G401 (cell line): ENCODE data around the gene INSIG2. TPM values are rescaled to one million over a fixed set of nuclear protein-coding genes. Genes with fewer than 3 reads are reported as not detected.

Experiments
- DNase-seq: peaks from one replicate; pipeline ENCODE4 v3.0.0-alpha.2; 2015; ENCODE audit warnings: low spot score
- in situ Hi-C: cut with HindIII; loops from 2 replicates; pipeline ENCODE4 v1.10.0; 2016; ENCODE audit warnings: low sequenced_read_pairs, mixed read lengths
- total RNA-seq: library from RNA; depleted of rRNA; stranded (reverse); fragments of >200 nt; shearing (Covaris generic); gene quantifications from 2 replicates; pipeline ENCODE4 v1.2.3, GENCODE V29; 2014; rRNA removed

Gene INSIG2
- 2.5 and 15.1 TPM in 2 replicates for total RNA-seq

DNA sequence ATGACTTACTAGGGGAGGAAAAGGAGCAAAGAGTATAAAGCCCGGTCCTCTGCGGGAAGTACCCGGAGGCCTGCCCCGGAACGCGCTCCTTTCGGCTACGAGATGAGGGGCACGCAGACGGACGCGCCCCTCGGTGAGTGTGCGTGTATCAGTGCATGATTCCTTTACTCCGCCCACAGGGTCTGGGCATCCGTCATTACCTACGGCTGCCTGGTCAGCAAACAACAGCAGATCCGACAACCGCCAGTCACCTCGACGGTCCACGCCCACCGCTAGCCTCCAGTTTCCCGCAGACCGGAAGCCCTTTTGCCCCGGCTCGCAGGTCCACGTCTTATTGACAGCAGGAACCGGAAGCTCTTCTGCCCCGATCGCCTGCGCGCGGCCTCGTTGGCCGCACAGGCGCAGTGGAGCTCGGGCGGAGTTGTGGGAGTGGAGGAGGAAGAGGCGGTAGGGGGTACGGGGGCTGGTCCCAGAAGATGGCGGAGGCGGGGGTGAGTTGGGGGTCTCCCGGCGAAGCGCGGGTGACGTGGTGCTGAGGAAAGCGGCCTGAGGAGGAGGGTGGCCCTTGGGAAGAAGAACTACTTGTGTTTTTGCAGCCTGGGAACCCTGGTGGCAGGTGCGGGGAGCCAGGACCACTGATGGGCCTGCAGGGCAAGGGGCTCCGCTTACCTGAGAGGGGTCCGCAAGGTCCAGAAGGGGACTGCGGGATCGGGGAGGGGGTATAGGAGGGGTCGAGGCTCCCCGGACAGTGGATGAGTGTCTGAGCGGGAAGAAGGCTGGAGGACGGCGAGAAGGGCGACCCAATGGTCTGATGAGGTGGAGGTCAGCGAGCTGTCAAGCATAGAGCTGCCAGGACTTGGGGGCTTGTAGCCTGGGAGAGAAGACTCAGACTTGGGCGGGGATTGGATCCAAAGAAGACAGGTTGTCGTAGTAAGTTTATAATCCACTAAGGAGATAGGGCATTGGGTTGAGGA is at the start of gene INSIG2:
Gene INSIG2 (plus strand): TSS at position 421 of the 974 bp plus-strand sequence. CDS start 8,086 bp downstream, outside the sequence.
- peak; percentile 98 for DNase-seq
- in situ Hi-C loops = no loop called here

DNA sequence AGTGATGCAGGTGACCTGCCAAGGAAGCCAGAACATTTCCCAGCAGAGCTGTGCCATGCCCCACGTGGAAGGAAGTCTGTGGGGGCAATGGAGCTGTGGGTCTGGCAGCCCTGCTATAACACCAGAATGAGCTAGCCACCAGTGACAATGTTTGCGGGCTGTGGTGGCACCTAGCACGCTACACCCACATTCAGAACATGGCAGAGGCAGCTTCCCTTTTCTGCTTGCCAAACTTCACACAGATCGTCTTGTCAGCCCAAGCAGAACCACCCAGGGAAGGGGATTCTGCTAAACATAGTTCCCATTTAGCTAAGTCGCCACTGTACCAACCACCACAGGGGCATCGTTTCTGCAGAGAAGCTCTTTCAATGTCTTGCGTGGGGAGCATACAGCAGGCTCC is 47.4 kb upstream of the INSIG2 start:
- in situ Hi-C loops = no loop called here

DNA sequence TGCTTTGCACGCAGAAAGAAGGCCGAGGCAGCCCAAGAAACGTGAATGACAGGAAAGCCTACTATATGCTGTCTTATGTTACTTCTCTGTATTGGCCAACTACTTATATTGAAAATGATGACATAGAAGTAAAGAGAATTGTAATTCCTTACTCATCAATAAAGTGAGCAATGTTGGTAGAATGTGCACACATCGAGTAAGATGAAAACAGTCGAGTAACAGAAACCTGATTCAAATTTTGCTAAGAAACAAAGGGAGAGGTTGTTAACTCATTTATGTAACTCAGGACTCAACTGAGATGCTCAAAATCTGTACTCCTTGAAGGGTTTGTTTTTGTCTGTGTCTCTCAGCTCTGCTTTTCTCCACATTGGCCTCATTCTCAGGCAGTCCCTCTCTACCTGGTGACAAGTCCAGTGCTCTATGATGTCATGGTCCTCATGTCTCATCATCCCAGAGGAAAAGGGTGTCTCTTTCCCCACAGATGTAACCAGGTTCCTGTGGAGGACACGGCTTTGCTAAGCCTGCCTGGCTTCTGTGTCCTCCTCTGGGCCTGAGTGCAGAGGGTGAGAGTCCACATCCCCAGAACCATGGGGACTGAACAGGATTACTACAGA is 44.1 kb upstream of the INSIG2 start:
- in situ Hi-C loops = no loop called here

More for the DNA sequence above, 47.4 kb upstream of the INSIG2 start:
- no peak for DNase-seq

DNA sequence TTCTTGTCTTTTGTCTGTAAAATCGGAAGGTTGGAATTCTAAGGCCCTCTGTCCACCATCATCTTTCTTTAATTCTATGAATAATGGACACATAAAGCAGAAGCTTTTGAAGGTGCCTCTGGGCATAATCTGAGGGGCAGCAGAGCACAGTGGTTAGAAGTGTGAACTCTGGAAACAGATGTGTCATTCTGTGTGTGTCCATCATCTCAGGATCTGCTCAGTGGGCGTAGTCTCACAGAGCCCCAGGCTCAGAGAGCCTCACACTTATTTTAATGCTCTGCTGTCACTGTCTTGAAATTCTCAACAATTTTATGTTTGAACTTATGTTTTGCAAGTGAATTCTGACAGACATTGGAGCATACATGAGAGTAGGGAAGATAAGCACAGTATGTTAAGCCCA is 43.4 kb upstream of the INSIG2 start:
- DNase-seq = no peak
- in situ Hi-C loops = no loop called here

More for the DNA sequence above, 44.1 kb upstream of the INSIG2 start:
- DNase-seq = no peak

DNA sequence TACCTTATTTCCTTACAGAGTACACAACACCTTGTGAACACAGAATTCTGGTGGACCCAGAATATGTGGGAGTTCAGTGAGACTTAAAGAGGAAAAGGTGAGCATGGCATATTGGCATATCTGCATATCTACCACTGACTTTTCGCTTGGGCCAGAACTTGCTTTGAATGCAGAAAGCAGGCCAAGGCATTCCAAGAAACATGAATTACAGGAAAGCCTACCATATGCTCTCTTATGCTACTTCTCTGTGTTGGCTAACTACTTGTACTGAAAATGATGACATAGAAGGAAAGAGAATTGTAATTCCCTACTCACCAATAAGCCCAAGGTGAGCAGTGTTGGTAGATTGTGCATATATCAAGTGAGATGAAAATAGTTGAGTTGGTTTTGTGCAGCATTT is 43.0 kb upstream of the INSIG2 start:
- DNase-seq = no peak
- in situ Hi-C loops = no loop called here

DNA sequence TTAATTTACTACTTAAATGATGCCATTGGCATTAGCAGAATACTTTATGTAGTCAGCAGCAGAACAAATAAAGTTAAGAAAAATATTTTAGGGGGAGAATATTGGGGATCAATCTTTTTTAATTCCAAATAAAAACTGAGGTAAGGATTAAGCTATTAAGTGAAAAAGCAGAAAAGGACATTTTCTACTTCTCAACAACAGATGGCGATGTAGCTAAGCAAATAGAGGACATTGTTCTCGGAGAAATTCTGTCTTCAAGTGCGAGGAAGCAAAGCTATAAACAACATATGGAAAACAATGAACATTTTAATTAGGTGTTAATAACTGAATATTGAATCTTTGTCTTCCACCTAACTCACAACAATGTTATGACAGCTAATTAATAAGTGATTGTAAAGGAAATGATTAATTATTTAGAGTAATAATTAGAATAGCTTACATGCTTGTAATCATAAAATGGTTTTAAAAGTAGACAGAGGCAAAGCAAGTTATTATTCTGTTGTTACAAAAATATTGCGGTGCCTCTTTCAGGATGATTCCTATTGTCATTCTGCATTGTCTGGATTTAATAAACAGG is 41.5 kb upstream of the INSIG2 start:
- peak; percentile 41 for DNase-seq
- in situ Hi-C loops = no loop called here

DNA sequence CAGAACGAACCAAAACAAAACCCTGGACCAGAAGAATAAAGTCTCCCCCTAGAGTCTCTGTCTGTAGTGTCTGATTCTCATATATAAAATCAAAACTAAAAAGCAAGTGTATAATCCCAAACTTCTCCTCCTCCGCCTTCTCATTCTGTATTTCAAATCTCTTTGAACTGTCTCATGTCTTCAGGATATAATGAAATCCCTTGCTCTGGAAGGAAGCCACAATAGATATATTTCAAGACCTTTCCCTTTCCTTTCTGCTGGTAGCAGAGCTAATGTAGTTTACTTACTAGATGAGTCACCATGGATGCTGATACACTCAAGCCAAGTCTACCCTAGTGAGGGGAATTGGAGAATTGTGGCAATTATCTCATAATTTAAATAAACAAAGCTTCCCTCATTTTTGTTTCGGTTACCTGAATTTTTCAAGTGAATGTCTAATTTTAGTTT is 40.9 kb upstream of the INSIG2 start:
- DNase-seq = no peak
- in situ Hi-C loops = no loop called here

DNA sequence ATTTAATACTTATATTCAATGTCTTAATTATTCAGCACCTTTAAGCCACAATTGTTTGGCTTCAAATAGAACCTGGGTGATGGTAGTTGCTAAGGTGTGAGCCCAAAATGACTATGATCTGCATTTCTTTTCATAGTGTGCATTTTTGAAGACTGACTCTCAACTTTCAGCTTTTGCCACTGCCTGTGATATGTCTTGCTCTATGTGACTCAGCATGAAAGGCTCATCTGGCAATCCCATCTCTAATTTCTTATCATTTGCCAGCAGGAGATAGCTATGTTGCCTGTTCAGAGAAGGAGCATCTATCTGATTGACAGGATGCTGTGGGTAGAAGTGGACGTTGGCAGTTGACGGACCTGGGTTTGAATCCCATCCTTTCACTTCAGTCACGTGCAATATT is 39.9 kb upstream of the INSIG2 start:
- no peak for DNase-seq
- in situ Hi-C loops = no loop called here

DNA sequence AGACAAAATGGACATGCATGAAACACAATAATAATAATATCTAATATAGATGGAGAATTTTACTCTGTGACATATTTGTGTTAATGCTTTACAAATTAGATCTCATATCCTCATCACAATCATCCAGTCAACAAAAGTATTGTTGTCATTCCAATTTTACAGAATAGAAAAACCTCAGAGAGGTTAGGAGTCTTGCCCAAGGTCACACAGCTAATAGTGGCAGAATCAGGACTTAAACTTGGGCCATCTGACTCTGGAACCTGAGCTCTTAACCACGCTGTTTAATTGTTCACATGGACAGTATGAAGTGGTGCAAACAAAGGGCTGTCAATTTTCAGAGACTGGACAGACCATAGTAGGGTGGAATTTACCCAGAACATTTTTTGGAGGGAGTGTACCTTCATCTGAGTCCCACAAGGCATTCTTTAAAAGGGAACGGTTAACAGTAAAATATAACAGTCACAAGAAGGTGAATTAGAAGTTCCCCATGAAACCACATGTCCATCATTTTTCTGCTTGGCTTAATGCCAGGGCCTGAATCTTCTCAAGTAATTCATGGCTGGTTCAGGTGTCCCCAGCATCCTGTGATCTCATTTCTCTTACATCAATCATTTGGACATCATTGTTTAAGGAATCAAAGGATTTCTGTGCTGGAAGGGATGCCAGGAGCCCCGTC is 39.0 kb upstream of the INSIG2 start:
- in situ Hi-C loops = no loop called here
- no peak for DNase-seq

DNA sequence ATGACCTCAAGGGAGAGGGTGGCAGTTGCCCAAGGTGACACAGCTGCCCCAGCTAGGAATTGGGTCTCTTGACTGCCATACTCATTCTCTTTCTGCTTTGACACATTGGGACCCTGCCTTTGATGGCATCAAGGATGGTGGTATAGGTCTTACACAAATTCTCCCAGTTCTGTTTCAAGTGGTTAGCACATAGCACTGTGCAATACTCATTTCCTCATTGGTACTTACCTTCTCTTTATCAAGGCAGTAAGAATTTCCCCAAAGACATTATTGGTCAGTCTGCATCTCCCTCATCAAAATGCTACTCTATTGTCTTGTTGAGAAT is 38.5 kb upstream of the INSIG2 start:
- in situ Hi-C loops = no loop called here
- DNase-seq = no peak

DNA sequence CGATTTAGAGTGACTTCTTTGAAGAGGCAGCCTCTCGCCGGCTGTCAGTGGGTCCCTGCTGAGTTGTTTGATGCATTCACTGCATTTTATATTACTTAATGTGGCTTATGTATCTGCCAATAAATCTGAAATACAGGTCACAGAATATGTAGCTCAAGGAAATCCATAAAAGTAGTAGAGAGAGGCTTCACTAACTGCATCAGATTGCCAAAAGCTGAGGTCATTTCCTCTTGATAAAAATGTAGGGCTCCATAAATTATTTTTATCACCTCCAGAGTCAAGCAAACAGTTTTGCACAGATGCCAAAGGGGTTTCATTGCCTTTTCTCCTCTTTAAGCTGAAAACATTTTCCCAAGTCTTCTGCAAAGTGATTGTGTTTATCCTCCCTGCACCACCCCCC is 37.9 kb upstream of the INSIG2 start:
- no peak for DNase-seq
- in situ Hi-C loops = no loop called here

DNA sequence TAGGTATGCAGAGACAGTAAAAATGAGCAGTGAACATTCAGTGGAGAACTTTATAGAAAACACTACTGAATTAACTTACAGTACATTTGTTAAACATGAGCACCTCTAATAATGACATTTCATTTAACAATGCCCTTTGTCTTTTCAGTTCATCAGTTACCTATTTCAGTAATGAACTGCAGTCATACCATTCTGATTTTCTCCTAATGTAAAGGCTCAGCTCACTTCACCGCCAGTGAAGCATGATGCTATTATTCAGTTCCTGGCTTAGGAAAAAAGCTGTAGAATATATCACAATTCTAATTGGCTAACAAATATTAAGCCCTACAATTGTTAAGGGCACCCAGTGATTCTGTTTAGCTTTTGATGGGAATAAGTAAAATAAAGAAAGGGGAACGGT is 37.3 kb upstream of the INSIG2 start:
- in situ Hi-C loops = no loop called here
- DNase-seq = no peak

DNA sequence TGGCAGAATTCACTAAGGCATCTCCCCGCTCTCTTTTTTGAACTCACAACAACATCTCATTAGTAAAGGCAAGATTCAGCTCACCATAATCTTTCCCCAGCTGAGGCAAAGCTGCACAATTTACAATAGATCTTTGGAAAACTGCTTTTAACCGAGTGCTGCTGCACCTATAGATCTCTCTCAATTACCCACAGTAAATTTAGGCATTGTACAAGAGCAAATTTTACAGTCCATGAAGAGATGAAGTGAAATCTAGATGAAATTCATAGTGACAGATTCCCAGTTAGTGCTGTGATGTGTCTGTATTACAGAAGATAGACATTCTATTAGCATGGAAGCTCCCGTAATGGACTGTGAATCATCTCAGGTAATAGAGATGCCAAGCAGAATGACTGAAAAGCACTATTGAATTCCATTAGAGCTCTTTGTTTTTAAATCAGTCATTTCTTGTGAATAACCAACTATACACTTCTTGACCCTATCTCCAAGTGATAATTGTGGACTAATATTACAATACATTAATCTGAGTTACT is 36.4 kb upstream of the INSIG2 start:
- DNase-seq = no peak
- in situ Hi-C loops = no loop called here

DNA sequence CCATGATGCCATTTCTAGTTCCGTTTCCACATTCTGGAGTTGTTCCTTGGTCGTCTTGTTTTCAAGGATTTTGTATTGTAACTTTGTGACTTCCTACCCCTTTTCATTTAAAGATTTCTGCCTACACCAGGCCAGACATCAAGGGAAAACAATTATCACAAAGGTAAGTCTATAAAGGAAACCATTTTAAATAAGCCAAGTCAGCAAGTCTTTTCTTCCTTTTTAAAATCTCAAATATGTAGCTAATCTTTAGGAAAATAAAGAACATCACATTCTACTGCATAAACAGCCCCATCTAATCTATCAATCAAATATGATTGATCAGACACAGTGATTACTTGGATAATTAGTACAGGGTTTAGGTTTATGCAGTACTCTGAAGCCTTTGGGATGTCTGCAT is 35.8 kb upstream of the INSIG2 start:
- in situ Hi-C loops = no loop called here
- DNase-seq = no peak

DNA sequence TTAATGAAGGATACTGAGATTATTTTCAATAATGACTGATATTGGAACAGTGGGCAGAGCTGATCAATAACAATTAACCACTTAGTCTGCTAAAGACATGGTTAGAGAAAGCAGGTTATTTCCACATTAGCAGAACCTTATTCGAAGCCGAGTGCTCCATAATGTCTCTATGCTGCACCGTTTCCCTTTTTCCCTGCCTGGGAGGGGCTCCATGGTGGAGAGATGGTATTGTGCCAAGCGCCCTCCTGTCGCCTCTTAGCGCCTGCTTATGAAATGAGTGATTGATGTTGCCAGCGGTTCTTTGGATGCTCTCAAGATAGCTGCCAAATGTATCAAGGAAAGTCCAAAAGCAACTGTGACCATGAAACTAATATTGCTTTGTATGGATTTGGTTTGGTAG is 34.6 kb upstream of the INSIG2 start:
- in situ Hi-C loops = no loop called here

DNA sequence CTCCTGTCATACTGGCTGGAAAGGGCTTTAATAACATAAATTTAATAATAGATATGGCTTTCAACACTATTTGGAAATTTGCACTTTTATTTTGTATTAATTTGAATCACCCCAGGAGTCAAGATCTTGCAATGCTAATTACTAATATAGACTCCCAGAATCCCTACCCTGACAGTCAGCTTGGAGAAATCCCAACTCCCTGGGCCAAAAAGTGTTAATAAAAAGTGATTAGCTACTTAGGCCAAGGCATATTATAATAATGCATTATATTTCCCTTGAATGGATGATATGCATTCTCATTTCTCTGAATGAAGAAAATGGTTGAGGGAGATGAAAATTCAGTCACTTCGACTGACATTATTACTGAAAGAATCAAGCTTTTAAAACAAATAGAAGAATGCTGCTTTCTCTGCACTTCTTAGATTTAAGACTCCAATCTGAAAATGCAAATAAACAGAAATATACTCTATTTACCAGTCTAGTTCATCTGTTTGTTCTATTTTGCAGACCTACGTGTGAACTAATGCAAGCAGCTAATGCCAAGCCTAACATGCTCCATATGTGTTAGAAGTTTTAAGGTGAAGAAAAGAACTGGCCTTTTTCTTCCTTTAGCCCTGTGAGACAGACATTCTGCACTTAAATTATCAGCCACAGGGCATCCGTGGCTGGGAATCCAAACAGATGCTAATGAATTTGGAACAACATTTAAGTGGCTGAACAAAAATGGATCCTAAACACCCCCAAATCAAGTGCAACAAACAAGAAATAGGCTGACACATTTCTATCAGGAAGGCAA is 33.9 kb upstream of the INSIG2 start:
- DNase-seq = no peak
- in situ Hi-C loops = no loop called here

More for the DNA sequence above, 34.6 kb upstream of the INSIG2 start:
- no peak for DNase-seq

DNA sequence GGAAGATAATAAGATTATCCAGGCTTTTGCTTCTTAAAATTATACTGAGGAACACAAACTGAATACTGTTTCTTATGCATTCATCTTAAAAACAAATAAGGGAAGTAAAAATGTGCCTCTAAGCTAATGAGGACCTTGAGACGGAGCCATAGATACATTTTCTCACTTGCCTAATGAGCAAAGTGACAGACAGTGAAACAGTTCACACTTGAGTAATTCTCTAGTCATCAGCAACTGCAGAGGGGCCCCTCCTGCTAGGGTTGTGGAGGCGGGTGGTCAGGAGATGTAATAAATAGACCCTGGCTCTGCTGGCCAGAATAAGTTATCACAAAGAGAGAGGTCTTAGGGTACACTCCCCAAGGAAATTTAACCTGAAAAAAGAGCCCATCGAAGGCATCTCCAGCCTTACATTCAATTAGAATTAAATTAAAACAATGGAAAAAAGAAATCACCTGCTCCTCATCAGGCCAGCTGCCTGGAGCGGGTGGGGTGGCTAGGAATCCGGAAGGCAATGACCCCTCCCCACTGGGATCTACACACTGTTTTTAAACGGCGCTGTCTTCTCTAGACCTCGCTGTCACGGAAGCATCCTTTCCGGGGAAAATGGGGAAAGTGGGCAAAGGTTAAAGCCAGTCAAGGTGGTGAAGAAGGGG is 32.6 kb upstream of the INSIG2 start:
- in situ Hi-C loops = no loop called here
- DNase-seq = no peak

DNA sequence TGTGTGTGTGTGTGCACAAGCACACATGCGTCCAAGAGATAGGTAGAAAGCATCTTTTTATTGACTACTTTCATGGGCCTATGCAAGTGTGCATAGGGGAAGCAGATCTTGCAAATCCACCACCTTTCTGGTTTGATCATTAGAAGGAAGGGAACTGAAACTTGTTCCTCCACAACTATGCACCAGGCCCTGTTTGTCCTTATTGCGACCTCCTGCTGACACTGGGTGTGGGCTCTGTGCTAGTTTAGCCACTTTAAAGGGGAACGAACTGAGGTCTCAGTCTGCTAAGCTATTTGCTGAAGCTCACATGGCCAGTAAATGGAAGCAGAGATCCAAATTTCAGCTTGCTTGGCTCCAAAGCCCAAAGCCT is 32.1 kb upstream of the INSIG2 start:
- in situ Hi-C loops = no loop called here
- no peak for DNase-seq
